DOHH2 (cell line): ENCODE measurements around the gene GUCA1A.

Experiments used
- H3F3A ChIP-seq: fragments of 200-600 bp; sonication (generic), shearing (Covaris generic); 2 replicates; pipeline ENCODE4 v1.6.0; 2016; ENCODE audit warnings: antibody characterized with exemption, mild to moderate bottlenecking; ENCODE audit not compliant: control insufficient read depth, insufficient read depth
- H3K27ac ChIP-seq: fragments of 200-600 bp; sonication (generic); 2 replicates; pipeline ENCODE4 v1.5.1; 2014; ENCODE audit warnings: low read depth, mild to moderate bottlenecking, low read length, moderate library complexity
- H3K27me3 ChIP-seq: fragments of 200-600 bp; sonication (generic); 2 replicates; pipeline ENCODE4 v1.6.1; 2014; ENCODE audit warnings: mild to moderate bottlenecking, low read length, mixed read lengths; ENCODE audit not compliant: control insufficient read depth
- H3K36me3 ChIP-seq: fragments of 200-600 bp; sonication (generic); 2 replicates; pipeline ENCODE4 v1.6.1; 2014; ENCODE audit warnings: mild to moderate bottlenecking, low read length, moderate library complexity, mixed read lengths; ENCODE audit not compliant: control insufficient read depth
- H3K4me1 ChIP-seq: fragments of 200-600 bp; sonication (generic); 2 replicates; pipeline ENCODE4 v1.6.1; 2014; ENCODE audit warnings: mild to moderate bottlenecking, low read length, mixed read lengths; ENCODE audit not compliant: control insufficient read depth
- H3K4me2 ChIP-seq: fragments of 200-600 bp; sonication (generic); 2 replicates; pipeline ENCODE4 v1.6.0; 2014; ENCODE audit warnings: mild to moderate bottlenecking, low read length, moderate library complexity
- H3K4me3 ChIP-seq: fragments of 200-600 bp; sonication (generic); 2 replicates; pipeline ENCODE4 v1.5.1; 2014; ENCODE audit warnings: mild to moderate bottlenecking, low read length, mixed read lengths
- H3K79me2 ChIP-seq: fragments of 200-600 bp; sonication (generic); 2 replicates; pipeline ENCODE4 v1.6.1; 2014; ENCODE audit warnings: mild to moderate bottlenecking, low read length, mixed read lengths; ENCODE audit not compliant: control insufficient read depth
- H3K9me2 ChIP-seq: fragments of 200-600 bp; sonication (generic); replicated peaks from 2 replicates; pipeline ENCODE4 v1.6.1; 2014; ENCODE audit warnings: mild to moderate bottlenecking, low read length, mixed read lengths; ENCODE audit not compliant: control insufficient read depth
- H3K9me3 ChIP-seq: fragments of 200-600 bp; sonication (generic); 2 replicates; pipeline ENCODE4 v1.6.1; 2014; ENCODE audit warnings: antibody characterized with exemption, low read length, mixed read lengths; ENCODE audit not compliant: control insufficient read depth, insufficient read depth
- H4K20me1 ChIP-seq: fragments of 200-600 bp; sonication (generic); 2 replicates; pipeline ENCODE4 v1.6.0; 2014; ENCODE audit warnings: low read depth, mild to moderate bottlenecking, antibody characterized with exemption, low read length, moderate library complexity; ENCODE audit not compliant: control insufficient read depth, insufficient read depth
- CTCF ChIP-seq: fragments of 200-600 bp; sonication (generic); IDR thresholded peaks from one replicate; pipeline ENCODE4 v1.5.1; 2014; ENCODE audit warnings: antibody characterized with exemption, mild to moderate bottlenecking, low read depth, low read length; ENCODE audit not compliant: poor library complexity, severe bottlenecking
- EZH2phosphoT487 ChIP-seq: fragments of 200-600 bp; sonication (generic); IDR thresholded peaks from 2 replicates; pipeline ENCODE4 v1.6.1; 2017; ENCODE audit warnings: borderline replicate concordance, mild to moderate bottlenecking, antibody characterized with exemption, low read length, moderate library complexity, mixed read lengths

The GUCA1A gene

GRCh38 chr6:42173101-42173500, at the start of gene GUCA1A:
Gene GUCA1A, plus strand, starts transcription at chr6:42173364. Its CDS starts 250 bp downstream, at chr6:42173614.
- no peaks in the 10 kb centered on the region for H4K20me1 ChIP-seq
- no peak for TF ChIP-seq CTCF
- no peak for TF ChIP-seq EZH2phosphoT487
- peaks cover 8% of the 10 kb centered on the region for H3K4me1 ChIP-seq
- no peaks in the 10 kb centered on the region for H3K9me2 ChIP-seq
- no peak within 1 kb of the TSS for H3K4me2 ChIP-seq
- H3K9me3 ChIP-seq = no peaks in the 10 kb centered on the region
- H3F3A ChIP-seq = no peaks in the 10 kb centered on the region
- H3K79me2 ChIP-seq = no peaks in the 10 kb centered on the region
- no peak within 1 kb of the TSS for H3K4me3 ChIP-seq
- H3K27ac ChIP-seq = no peak within 1 kb of the TSS
- H3K27me3 ChIP-seq = peaks cover 2% of the 10 kb centered on the region; the same call in 1 of the 2 replicates
- H3K36me3 ChIP-seq = no peaks in the 10 kb centered on the region

- Histone ChIP-seq H3K4me2 (no peak overlapping the region), H3K4me1 (no peaks in the 10 kb centered on the region), H4K20me1 (no peaks in the 10 kb centered on the region), H3F3A (no peaks in the 10 kb centered on the region), H3K36me3 (no peaks in the 10 kb centered on the region), H3K27ac (no peak overlapping the region), H3K9me3 (no peaks in the 10 kb centered on the region), H3K27me3 (no peaks in the 10 kb centered on the region), H3K9me2 (no peaks in the 10 kb centered on the region), H3K4me3 (no peak overlapping the region), H3K79me2 (no peaks in the 10 kb centered on the region)
- TF ChIP-seq EZH2phosphoT487 = no peak
- TF ChIP-seq CTCF = no peak
These were observed 49.6 kb upstream of the GUCA1A start for GRCh38 chr6:42123379-42124103.

GRCh38 chr6:42124223-42124836, 48.8 kb upstream of the GUCA1A start:
- Histone ChIP-seq H3K27ac (no peak overlapping the region), H3K4me3 (no peak overlapping the region), H3K9me2 (no peaks in the 10 kb centered on the region), H4K20me1 (no peaks in the 10 kb centered on the region), H3K36me3 (no peaks in the 10 kb centered on the region), H3K27me3 (no peaks in the 10 kb centered on the region), H3K4me1 (no peaks in the 10 kb centered on the region), H3K9me3 (no peaks in the 10 kb centered on the region), H3K79me2 (no peaks in the 10 kb centered on the region), H3F3A (no peaks in the 10 kb centered on the region), H3K4me2 (no peak overlapping the region)
- TF ChIP-seq CTCF = no peak
- no peak for TF ChIP-seq EZH2phosphoT487
